NK-92 (cell line): ENCODE measurements around the gene GFY.

ENCODE experiments used
- DNase-seq: peaks from one replicate; lab custom pipeline; 2025; ENCODE audit not compliant: unreplicated experiment; lab: John Stamatoyannopoulos, UW

GFY gene

DNA sequence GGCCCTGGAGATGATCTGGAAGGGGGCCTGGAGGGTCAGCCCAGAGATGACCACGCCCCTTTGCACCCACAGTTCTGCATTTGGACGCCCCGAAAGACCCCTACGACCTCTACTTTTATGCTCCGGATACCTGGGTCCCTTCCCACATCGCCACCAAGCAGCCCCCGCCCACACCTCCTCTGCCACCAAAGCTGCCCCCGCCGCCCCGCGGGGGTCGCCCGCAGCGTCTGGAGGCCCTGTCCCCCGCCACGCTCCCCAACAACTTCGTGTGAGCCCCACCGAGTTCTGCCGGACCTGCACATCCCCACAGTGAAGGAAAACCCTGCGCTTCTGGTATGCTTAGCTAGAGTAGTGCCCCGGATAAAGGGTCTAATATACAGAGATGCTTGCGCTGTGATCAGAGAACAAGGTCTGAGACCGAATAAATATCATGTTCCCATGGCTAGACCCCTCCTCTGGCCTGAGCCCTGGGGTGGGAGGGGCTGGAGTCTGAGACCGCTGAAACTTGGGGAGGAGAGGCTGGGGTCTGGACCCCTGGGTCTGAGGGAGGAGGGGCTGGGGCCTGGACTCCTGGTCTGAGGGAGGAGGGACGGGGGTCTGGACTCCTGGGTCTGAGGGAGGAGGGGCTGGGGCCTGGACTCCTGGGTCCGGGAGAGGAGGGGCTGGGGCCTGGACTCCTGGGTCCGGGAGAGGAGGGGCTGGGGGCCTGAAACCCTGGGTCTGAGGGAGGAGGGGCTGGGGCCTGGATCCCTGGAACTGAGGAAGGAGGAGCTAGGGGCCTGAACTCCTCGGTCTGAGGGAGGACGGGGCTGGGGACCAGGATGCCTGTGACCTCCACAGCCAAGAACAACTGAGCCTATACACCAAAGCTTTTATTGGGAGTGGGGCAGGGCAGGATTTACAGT is 3.6 kb downstream of the GFY start:
- DNase-seq: no peak

DNA sequence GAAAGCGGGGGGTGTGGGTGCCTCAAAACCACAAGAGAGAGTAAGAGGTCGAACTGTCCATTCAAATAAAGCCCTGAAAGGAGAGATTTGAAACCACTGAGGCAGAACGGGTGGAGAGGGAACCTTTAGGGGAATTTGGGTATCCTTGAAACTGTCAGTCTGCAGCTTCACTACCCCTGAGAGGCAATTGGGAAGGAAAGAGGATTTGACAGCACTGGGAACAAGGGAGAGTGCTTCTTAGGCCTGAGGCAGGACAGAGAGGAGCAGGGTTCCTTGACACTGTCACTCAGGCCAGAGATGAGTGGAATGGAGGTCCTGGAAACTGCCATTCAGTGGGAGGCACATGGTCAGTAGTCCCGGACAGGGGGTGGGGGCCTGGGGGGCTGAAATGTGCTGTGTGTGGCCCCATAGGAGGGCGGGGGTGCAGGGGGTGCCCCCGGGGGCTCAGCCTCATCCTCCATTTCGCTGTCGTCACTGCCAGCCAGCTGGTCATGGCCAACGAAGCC is 5.0 kb downstream of the GFY start:
- no peak for DNase-seq

DNA sequence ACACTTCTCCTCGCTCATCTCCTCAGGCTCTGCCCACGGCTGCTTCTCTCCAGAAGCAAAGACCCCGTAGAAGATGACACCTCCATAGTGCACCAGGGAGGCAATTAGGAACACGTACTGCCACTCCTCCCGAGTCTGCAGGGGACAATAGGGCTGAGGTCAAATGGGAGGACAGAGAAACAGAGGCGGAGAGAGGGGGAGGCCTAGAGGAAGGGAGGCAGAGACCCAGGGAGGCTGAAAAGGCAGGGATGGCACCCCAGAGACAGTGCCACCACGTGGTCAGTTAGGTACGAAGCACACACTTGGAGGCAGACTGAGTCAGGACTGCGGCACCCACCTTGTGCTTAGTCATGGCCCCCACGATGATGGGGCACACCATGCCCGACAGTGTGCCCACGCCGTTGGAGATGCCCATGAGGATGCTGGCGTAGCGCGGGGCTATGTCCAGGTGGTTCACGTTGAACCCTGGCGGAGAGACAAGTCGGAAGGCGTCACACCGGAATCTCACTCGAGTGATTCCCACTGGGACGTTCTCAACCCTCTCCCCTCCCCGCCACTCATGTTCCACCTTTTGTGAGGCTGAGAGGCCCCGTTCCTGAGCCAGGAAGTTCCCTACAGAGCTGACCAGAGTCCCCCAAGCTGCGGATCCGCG is 5.6 kb downstream of the GFY start:
- no peak for DNase-seq

DNA sequence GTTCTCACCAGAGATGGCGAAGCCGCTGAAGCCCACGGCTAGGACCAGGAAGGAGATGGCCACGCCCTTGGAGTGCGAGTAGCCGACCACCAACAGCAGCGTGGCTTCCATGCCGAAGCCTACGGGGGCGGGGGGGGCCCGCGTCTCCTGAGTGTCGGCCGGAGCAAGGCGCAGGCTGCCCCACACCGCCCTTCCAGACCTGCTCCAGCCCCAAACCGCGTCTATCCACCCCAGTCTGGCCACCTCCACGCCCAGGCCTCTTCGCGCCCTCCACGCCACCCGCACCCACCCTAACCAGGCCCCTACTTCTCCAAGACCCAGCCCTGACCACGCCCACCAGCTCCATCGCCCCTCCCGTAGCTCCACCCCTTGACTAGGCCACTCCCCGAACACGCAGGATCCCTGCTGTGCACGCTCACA is 6.2 kb downstream of the GFY start:
- no peak for DNase-seq

DNA sequence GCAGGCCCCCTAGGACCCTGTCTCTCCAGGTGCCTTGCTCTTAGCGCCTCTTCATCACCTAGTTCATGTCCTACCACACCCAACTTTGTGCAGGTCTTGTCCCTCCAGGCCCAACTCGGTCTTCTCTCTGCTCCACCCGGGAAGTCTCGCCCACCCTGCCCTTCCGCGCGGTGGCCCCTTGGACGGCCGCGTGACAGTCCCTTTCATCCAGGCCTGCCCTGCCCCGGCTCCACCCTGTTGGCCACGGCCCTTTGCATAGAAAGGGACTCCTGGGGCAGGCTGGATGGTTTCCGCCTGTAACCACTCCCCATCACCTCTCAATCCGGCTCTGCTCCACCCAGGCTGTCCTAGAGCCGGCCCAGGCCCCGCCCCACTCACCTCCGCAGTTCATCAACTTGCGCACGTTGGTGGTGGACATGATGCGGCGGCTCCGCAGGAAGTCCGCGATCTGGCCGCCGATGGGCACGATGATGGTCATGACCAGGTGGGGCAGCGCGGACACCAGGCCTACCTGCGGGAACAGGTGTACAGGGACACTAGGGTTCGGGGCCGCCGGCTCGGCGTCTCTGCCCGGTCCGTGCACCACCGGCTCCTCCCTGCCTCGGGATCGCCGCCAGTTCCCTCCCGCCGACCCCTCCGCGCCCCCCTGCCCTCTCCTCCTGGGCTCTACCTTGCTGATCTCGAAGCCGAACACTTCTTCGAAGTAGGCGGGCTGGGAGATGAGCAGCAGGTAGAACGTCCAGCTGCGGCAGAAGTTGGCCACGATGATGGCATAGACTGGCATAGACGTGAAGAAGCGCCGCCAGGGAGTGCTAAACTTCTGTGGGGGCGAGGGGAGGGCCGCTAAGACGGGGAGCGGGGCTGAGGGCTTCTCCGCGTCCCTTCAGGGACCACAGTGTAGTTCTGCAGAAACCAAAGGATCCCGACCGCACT is 7.2 kb downstream of the GFY start:
- DNase-seq: no peak

DNA sequence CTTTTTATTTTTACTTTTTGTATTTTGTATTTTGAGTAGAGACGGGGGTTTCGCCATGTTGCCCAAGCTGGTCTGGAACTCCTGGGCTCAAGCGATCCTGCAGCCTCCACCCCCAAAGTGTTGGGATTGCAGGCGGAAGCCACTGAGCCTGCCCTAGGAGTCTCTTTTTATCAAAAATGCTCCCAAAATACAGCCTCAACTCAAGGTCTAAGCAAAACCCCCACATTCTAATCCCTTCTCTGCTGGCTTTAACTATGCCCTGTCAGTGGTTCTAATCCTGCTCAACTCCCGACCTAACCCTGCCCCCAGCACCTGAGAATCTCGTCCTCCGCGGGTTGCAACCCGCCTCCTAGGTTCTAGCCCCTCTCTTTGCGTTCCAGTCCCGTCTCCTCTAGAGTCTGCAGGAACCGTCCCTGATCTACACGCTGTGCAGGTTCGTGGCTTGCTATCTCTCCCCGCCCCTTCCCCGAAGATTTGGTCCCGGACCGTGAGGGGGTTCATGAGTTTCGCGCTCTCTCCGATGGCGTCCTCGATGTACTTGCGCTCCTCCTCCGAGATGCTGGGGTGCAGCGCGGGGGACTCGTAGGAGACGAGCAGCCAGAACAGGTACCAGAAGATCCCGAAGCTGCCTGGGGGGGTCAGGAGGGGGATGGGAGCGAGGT is 8.2 kb downstream of the GFY start:
- DNase-seq: no peak

DNA sequence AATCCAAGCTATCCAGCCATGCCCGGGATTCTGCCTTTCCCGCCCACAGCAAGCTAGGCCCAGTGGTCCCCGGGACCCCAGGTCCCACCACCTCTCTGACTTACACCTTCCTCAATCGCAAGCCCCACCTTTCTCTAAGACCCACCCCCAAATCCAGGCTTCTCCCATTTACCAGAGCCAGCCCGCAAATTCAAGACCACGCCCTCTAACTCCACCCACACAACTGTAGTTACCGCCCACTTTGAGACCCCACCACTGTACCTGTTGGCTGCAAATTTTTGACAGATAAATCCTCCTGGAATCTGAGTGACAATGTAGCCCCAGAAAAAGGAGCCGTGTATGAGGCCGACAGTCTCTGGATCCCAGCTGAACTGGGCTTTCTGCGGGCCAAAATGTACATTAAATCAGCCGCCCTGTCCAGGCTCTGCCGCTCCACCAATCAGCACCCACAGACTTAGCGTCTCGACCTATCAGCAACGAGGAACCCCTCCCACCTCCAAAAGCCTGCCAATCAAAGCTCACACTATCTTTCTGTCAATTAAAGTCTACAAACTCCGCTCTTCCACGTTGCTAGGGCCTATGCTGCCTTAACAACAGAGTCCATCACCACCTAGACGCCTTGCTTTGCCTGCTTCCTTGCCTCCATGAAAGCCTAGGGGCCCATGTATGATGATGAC is 9.9 kb downstream of the GFY start:
- DNase-seq: no peak

DNA sequence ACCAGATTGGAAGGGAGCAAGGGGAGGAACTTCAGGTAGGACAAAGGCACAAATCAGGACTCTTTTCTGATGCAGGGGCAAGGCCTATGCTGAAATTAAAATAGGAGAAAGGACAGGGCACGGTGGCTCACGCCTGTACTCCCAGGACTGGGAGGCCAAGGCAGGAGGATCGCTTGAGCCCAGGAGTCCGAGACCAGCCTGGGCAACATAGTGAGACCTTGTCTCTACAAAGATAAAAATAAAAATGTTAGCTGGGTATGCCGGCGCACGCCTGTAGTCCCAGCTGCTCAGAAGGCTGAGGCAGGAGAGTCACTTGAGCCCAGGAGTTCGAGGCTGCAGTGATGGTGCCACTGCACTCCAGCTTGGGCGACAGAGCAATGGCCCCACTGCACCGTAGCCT is 10.5 kb downstream of the GFY start:
- no peak for DNase-seq

DNA sequence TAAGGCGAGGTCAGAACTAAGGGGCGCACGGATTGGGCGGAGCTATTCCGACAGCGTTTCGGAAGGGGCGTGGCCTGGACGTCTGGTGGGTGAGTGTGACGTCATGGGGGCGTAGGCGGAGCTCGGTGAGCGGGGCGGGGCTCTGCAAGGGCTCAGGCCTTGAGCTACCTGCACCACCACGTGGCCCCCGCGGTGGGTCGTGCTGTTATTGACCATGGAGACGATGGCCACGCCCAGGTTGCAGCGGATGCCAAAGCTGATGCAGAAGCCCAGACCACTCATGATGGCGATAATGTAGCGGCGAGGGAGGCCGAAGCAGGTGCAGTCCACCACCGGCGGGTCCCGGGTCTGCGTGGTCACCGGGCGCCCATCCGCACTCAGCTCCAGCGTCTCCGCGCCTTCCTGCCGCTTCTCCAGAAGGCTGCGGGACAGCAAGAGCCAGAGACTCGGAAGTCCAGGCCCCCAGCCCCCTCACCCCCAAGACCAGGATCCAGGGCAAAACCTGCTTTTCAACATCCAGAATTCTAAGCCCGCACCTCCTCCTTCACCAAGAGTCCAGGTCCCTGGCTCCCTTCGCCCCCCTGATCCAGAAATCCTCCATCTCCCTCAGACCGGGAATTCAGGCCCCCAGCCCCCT is 11.3 kb downstream of the GFY start:
- DNase-seq: no peak

DNA sequence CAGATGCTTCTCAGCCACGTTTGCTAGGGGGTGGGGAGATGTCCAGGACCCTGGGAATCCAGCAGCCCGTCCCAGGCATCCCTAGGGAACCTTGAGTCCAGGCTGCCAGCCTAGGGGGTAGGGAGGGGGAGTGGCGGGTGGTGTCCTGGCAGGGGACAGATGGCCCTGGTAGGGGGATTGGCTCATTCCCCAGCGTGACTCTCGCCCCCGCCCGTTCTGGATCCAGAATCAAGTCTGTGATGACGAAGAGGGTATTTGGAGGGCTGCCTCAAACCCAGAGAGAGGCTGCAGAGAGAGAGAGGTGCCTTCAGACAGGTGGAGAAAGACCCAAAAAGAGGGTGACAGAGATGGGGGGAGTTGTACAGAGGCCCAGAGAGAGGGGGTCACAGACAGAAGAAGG is 12.0 kb downstream of the GFY start:
- no peak for DNase-seq

DNA sequence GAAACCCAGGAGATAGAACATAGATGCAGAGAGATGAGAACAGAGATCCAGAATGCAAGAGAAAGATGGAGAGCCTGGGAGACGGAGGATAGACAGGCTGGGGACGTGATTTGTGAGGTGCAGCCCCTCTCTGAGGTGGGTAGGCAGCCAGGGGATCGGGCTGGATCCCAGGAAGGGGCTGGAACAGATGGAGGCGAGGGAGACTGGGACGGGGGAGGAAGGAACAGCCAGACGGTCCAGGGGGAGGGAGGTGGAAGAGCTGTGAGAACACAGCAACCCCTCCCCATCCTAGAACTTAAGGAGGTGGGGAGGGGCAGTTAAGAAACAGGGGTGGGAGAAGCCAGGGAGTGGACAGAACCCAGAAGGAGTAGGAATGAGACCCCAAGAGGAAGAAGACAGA is 13.1 kb downstream of the GFY start:
- DNase-seq: no peak

DNA sequence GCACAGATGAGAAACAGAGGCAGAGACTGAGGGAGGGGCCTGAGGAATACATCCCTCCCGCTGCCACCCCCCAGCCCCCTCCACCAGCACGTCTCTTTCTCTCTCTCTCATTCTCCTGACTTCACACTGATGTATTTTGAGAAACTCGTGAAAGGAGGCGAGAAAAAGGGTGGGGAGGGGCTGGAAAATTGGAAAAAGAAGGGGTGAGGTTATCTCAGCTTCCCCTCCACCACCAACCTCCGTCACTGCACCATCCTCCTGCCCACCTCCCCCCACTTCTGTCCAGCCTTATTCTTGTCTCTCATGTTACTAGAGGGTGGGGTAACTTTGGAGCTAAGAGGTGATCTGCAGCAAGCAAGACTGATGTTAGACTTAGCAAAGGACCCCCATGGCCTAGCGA is 14.6 kb downstream of the GFY start:
- no peak for DNase-seq

DNA sequence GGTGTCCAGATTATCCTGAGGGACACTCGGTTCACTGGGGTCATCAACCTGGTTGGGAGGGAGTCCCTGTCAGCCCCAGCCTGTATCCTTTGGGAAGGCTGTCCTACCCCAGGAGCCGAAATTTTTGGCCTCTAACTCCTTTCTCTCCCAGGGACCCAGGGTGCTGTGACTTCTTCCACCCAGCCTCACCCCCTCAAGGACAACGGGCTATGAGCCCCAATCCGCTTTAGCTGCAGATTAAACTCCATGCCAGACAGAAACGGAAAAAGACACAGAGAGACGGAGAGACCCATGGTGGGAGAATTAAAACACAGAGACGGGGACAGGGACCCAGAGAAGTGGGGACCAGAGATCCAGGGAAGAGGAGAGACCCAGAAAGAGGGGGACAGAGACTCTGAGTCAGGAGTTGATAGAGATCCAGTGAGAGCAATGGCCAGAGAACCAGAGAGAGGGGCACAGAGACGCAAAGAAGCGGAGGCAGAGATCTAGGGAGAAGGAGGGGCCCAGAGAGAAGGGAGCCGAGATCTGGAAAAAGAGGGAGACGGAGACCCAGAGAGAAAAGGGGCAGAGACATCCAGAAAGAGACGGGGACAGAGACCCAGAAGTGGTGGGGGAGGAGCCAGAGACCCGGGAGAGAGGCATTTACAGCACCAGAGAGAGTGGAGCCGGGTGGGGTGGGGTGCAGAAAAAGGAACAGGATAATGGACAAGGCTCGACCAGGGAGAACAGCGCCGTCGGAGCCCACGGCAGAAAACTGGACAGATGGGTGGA is 15.4 kb downstream of the GFY start:
- DNase-seq: no peak

DNA sequence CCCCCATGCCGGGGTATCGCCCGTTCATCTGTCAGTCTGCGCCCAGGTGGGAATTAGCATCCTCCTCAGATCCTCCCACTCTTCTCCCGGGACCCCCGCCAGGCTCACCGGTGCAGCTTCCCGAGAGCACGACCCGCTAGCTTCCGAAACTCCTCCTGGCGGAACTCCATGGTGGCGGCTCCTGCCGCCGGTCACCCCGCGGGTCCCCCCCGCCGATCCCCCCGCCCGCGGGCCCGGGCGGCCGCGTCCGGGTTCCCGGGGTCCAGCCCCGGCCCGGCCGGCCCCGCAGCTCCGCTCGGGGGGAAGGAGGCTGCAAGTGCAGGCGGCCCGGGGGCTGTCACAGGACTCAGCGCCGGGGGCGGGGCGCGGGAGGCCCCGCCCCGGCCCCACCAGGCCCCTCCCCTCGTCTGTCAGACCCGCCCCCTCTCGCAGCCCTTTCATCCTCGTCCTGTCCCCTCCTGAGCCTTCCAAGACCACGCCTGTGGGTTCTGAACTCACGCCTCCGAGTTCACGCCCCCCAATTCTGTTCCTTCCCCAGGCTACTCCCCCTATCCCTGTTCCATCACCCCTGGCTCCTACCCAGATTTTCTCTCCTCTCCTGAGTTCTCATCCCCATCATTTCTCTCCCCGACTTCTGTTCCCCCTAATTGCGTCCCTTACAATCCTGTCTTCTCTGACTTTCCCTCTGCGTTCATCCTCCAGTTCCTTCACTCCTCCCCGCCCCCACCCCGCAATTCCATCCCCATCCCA is 16.2 kb downstream of the GFY start, which contains the start of gene SLC17A7:
Gene SLC17A7 (minus strand): TSS at position 318 of the 750 bp plus-strand sequence. CDS start 148 bp downstream, at position 170.
- DNase-seq: no peak

DNA sequence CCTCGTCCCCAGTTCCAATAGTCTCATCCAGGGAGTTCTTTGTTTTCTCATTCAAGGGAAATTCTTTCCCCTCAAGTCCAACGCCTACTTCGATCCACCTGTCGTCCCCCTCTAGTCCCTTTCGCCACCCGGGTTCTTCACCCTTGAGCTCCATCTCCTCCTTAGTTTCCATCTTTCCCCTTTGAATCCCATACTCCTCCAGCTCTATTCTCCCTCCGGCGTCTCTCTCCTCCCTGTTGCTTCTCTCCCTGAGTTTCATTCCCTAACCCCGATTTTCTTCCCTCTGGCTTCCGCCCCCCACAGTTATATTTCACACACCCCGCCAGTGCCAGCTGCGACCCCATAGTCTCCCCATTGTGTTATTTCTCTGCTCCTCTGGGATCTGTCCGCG is 16.8 kb downstream of the GFY start:
- no peak for DNase-seq

DNA sequence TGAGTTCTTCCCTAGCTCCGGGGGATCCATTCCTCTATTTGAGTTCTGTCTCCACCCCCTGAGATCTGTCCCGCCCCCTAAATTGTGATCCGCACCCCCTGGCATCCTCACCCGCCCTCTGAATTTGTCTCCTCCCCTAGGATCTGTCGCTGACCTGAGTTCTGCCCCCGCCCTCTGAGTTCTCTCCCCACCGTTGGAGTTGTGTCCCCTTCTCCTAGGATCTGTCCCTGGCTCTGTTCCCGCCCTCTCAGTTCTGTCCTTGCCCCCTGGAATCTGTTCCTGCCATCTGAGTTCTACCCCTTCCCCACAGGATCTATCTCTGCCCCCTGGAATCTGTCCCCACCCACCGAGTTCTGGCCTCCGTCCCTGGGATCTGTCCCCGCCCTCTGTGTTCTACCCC is 17.2 kb downstream of the GFY start:
- DNase-seq: no peak

DNA sequence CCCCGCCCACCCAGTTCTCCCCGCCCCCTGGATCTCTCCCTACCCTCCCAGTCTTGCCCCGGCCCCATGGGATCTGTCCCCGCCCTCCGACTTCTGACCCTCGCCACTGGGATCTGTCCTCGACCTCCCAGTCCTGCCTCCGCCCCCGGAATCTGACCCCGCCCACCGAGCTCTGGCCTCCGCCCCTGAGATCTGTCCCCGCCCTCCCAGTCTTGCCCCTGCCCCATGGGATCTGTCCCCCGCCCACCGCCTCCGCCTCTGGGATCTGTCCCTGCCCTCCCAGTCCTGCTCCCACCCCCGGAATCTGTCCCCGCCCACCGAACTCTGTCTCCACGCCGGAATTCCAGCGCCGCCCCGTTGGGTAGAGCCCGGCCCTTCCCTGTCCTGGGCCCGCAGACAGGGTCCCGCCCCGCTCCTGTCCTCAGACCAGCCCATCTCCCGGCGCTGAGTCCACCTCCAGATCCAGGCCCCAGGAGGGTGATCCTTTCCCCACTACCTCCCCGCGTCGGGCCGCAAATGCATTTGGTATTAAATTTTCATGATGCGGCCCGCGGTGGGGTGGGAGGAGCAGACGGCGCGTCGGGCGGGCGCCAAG is 17.7 kb downstream of the GFY start:
- DNase-seq: no peak
